Measurements from ENCODE around the gene NKX6-1.

NKX6-1 gene

DNA sequence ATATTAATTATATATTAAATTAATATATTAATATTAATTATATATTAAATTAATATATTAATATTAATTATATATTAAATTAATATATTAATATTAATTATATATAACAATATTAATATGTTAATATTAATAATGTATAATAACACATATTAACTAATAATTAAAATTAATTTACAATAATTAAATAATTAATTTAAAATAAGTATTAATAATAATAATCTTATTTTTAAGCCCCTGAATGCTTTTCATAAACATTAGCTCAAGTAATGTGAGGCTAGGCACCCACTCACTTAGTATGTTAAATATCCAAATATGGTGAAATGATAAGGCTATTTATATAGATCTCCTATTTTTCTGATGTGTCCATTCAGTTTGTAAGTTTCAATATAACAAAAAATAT lies 26.9 kb downstream of the NKX6-1 start:
- DNase-seq: no peak

DNA sequence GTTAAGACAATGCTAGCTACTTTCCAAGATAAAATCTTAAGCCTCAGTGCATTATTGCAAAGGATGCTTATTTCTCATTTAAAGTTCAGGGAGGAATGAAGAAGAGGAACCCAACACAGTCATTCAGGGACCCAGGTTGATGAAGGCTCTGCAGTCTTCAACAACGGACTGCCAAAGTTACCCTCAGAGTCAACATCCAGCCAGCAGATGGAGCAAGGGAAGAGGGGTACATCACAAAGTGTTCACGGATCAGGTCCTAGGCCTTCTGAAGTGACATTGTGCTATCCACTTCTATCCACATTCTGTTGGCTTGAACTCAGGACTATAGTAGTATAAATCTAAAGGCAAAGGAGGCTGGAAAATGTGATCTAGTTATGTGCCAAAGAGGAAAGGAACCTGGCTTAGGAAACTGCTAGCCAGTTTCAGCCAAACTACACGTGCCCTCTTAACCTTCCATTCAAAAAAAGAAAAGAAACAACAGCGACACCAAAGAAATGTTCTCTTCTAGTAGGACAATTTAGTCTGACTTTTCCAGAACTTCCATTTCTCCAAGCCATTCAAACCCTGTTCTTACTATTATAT lies 28.8 kb downstream of the NKX6-1 start:
- no peak for DNase-seq

DNA sequence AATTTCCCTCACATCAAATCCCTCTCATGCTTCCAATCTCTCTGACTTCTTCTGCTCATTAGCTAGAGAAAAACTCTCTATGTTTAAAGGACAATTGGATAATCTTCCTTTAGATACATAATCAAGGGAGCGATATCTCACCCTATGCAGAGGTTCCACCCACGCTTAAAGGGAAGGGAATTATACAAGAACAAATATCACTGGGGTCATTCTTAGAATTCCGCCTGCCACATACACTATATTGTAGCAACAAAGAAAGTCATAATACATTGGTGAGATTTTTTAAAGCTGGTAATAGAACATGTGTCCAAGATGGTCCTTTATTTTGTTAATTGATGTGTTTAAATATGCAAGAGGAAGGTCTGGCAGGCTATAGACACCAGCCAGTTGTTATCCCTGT lies 31.5 kb downstream of the NKX6-1 start:
- DNase-seq: no peak

DNA sequence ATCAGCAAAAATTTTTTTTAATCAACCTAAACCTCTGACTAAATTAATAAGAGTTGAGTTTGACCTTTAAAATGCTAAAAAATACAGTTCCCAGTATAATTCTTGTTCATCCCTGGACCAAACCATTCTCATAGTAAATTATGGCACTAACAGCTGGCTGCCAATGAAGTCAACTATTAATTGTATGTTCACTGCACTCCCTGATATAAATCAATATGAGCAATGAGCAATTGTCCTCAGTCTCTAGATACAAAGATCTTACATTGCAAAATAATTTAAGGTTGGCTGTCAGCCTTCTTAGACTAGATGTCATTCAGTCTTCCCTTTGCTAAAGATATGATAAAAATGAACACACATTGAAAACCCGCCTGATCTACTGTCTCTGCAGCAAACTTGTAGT lies 39.3 kb downstream of the NKX6-1 start:
- DNase-seq: no peak

DNA sequence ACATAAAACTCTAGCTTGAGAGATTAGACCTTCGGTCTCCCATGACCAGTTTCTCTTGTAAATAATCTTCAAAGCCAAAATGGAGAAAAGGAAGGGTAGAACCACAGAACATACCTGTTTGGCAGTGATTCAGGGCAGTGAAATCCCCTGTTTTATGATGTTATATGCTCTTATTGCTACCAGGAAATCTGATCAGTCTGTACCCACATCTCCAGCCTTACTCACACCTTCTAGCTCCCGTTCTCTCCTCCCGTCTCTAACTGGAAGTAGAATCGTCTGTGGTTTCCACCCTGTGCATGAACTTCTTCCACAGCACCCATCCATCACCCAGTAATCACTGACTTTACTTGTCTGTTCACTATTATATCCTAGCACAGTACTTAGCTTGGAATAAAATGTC lies 42.9 kb downstream of the NKX6-1 start:
- DNase-seq: no peak

DNA sequence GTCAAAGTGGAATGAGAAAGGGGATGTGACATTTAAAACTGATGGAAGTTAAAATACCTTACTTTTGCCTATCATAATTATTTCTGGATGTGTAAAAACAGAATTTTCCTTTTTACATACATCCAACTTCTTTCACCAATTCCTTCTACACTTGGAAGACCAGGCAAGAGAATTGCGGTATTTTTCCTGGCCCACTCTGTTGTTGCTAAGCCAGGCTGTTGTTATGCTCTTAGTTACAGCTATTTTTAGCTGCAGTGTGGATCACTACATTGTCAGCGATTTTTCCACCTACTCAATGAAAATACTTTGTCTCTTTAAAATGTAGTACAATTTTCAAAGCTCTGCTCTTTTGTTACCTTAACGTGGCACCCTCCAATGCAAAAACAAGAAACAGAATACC lies 43.4 kb downstream of the NKX6-1 start:
- no peak for DNase-seq

DNA sequence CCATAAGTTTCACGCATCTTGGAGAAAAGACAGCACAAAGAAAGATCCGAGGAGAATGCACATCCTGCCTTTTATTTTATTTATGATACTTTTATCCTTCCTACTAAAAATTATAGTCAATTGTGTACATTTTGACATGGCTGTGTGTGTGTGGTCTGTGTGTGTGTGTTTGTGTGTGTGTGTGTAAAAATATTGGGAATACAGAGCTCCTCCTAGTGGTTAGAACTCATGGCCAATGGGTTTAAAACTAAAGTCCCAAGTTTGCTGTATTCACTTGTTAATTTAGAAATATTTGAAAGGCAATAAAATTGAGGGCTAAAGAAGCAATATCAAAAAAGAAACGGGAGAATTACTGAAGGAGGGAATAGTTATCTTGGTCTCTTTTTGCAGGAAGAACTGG lies 47.5 kb downstream of the NKX6-1 start:
- DNase-seq: no peak

DNA sequence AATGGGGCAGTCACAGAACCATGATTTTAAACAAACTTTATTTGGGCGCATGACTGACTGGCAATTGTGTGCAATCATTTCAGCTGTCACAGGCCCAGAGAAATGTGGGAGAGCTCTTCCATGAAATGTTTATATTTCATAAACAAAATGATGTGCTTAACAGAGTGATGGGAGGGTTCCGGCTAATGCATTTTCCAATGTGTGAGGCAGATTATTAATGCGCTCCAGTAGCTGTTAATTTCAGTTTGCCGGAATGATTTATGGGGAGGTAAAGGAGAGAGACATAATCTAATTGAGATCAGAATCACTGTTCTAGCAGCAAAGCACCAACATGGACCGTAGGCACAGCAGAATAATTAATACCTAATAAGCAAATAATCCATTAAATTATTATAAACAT lies 55.6 kb downstream of the NKX6-1 start:
- no peak for DNase-seq

DNA sequence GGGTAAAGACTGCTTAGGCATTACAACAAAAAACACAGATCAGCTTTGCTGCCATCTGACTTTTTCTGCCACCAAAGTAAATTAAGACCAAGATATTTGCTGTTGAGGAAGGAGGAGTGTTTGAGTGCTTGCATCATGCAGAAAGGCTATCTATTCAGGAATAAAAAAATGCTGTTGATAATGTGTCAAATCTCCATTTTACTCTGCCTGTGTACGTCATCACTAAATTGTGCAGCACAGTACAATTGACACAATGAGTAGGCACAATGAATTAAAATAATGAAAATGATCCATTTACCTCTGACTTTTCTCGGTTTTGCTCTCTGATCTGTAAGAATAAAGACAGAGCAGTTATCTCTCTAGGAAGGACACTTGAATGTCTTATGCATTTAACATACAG lies 56.3 kb downstream of the NKX6-1 start:
- DNase-seq: no peak

Measured in amniotic stem cell (primary cell).